GM18951 (cell line): ENCODE results near the gene WDFY3.

Experiments
- POLR2A ChIP-seq: IDR thresholded peaks from 4 replicates; pipeline ENCODE4 v1.6.1; 2011; ENCODE audit warnings: mild to moderate bottlenecking; ENCODE audit not compliant: insufficient read length, insufficient read depth; ENCODE audit errors: extremely low read depth
- in situ Hi-C: fragments of 300-500 bp; cut with MboI; formaldehyde crosslinking; loops from one replicate; pipeline ENCODE4 v1.12.0; 2022; ENCODE audit warnings: low sequenced_read_pairs, mixed read lengths, inconsistent platforms; ENCODE audit not compliant: unreplicated experiment

WDFY3 gene

GRCh38 chr4:84800256-84800655 lies 166.2 kb downstream of the WDFY3 start:
- in situ Hi-C loops, result no loop called here
- TF ChIP-seq POLR2A, result no peak

- in situ Hi-C loops, result no loop called here
- TF ChIP-seq POLR2A, result no peak
Measured at GRCh38 chr4:84799318-84799717, 167.2 kb downstream of the WDFY3 start.

- no peak for TF ChIP-seq POLR2A
- in situ Hi-C loops, result no loop called here
Measured at GRCh38 chr4:84796394-84796793, 170.1 kb downstream of the WDFY3 start.

GRCh38 chr4:84792366-84793301 lies 173.9 kb downstream of the WDFY3 start:
- in situ Hi-C loops, result no loop called here
- TF ChIP-seq POLR2A, result no peak

GRCh38 chr4:84790769-84791565 lies 175.5 kb downstream of the WDFY3 start:
- in situ Hi-C loops, result no loop called here
- TF ChIP-seq POLR2A, result no peak

GRCh38 chr4:84786478-84786877 lies 180.0 kb downstream of the WDFY3 start:
- in situ Hi-C loops, result no loop called here
- TF ChIP-seq POLR2A, result no peak

GRCh38 chr4:84782517-84782916 lies 184.0 kb downstream of the WDFY3 start:
- in situ Hi-C loops, result no loop called here

GRCh38 chr4:84780719-84781118 lies 185.8 kb downstream of the WDFY3 start:
- in situ Hi-C loops, result no loop called here
- TF ChIP-seq POLR2A, result no peak

More at GRCh38 chr4:84782517-84782916, 184.0 kb downstream of the WDFY3 start:
- no peak for TF ChIP-seq POLR2A

GRCh38 chr4:84778041-84778440 lies 188.4 kb downstream of the WDFY3 start:
- no peak for TF ChIP-seq POLR2A
- in situ Hi-C loops, result no loop called here

GRCh38 chr4:84767168-84767567 lies 199.3 kb downstream of the WDFY3 start:
- in situ Hi-C loops, result no loop called here
- no peak for TF ChIP-seq POLR2A

- in situ Hi-C loops, result no loop called here
- TF ChIP-seq POLR2A, result no peak
Measured at GRCh38 chr4:84753321-84753972, 213.0 kb downstream of the WDFY3 start.

- no peak for TF ChIP-seq POLR2A
- in situ Hi-C loops, result no loop called here
Measured at GRCh38 chr4:84751707-84752106, 214.8 kb downstream of the WDFY3 start.

GRCh38 chr4:84750960-84751283 lies 215.6 kb downstream of the WDFY3 start:
- TF ChIP-seq POLR2A, result no peak
- in situ Hi-C loops, result no loop called here
